Measurements from ENCODE around the gene TTLL8. TPM values are rescaled to one million over a fixed set of nuclear protein-coding genes. Genes with fewer than 3 reads are reported as not detected.

Gene TTLL8
- polyA plus RNA-seq, 1 of the 3 experiments (the other 2 are of a cell fraction), result not detected

DNA sequence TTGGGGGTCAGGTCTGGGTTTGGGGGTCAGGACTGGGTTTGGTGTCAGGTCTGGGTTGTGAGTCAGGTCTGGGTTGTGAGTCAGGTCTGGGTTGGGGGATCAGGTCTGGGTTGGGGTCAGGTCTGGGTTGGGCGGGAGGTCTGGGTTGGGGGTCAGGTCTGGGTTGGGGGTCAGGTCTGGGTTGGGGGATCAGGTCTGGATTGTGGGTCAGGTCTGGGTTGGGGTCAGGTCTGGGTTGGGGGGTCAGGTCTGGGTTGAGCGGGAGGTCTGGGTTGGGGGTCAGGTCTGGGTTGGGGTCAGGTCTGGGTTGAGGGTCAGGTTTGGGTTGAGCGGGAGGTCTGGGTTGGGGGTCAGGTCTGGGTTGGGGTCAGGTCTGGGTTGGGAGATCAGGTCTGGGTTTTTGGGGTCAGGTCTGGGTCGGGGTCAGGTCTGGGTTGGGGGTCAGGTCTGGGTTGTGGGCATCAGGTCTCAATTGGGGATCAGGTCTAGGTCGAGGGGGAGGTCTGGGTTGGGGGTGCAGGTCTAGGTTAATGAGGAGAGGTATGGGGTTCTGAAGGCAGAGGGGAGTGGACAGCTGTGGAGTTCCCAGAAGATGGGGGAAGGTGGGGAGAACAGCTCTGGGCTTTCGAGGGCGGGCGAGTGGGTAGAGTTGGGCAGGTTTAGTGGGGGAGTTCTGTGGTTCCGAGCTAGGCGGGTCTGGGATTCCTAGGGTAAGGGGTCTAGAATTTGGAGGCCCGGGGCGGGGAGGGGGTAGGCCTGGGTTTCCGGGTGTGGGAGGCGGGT, 629 bp downstream of the TTLL8 start:
- POLR2A ChIA-PET, result no interaction called here

More for the DNA sequence above, 629 bp downstream of the TTLL8 start:
- H3K27me3 ChIP-seq (ENCODE audit: insufficient read depth), result peaks cover 15% of the 10 kb centered on the region
- no peaks in the 10 kb centered on the region for H4K20me1 ChIP-seq (ENCODE audit: insufficient read depth)
- no peaks in the 10 kb centered on the region for H3K9me3 ChIP-seq
- H3K4me1 ChIP-seq (ENCODE audit: control insufficient read depth in 1 of 2, insufficient read depth in 2 of 2, low read depth in 1 of 2, low read length in 1 of 2), result no peaks in the 10 kb centered on the region; a peak in 1 of 4 replicates
- CTCF ChIA-PET, result interaction anchor here (0.7 to 1.8 kb wide), 2 partner anchors 27 to 106 kb away, joined by 3 to 8 read pairs; no protein-coding TSS in a partner anchor
- no peak overlapping the region for H3K4me2 ChIP-seq
- no peak overlapping the region for H2AFZ ChIP-seq (ENCODE audit: low read depth)
- DNase-seq, result no peak
- WGBS (ENCODE audit: low lambda C conversion rate), result 86% methylated on average over 14 of the region's 14 CpGs
- H3K9me2 ChIP-seq, result no peaks in the 10 kb centered on the region
- H3K36me3 ChIP-seq (replicated peaks in 1 of 2; ENCODE audit: control insufficient read depth in 1 of 2, insufficient read depth in 2 of 2, low read length in 1 of 2), result no peaks in the 10 kb centered on the region
- no peaks in the 10 kb centered on the region for H3F3A ChIP-seq (replicated peaks; ENCODE audit: insufficient read depth)
- no peak overlapping the region for H3K9ac ChIP-seq
- H3K27ac ChIP-seq (ENCODE audit: low read depth in 2 of 2, low read length in 1 of 2), result no peak overlapping the region
- no peaks in the 10 kb centered on the region for H3K79me2 ChIP-seq (ENCODE audit: insufficient read depth)
- TF ChIP-seq CHD2 (IDR thresholded peaks at IDR 0.05; ENCODE audit: low read length, partially characterized antibody) (no peak), RFX5 (IDR thresholded peaks at IDR 0.05; ENCODE audit: low read length) (no peak), TAF1 (IDR thresholded peaks at IDR 0.05; ENCODE audit: borderline replicate concordance, low read depth, low read length) (no peak), MEF2A (IDR thresholded peaks at IDR 0.05; ENCODE audit: borderline replicate concordance, low read depth) (no peak), POLR2AphosphoS5 (IDR thresholded peaks at IDR 0.05; ENCODE audit: low read depth, low read length) (no peak), JUND (IDR thresholded peaks at IDR 0.05) (no peak)
- TF ChIP-seq, protein P1, sequence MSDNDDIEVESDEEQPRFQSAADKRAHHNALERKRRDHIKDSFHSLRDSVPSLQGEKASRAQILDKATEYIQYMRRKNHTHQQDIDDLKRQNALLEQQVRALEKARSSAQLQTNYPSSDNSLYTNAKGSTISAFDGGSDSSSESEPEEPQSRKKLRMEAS (IDR thresholded peaks at IDR 0.05; ENCODE audit: low read depth), result no peak
- TF ChIP-seq, protein P2, sequence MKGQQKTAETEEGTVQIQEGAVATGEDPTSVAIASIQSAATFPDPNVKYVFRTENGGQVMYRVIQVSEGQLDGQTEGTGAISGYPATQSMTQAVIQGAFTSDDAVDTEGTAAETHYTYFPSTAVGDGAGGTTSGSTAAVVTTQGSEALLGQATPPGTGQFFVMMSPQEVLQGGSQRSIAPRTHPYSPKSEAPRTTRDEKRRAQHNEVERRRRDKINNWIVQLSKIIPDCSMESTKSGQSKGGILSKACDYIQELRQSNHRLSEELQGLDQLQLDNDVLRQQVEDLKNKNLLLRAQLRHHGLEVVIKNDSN (IDR thresholded peaks at IDR 0.05; ENCODE audit: borderline replicate concordance, low read depth), result no peak
- TF ChIP-seq, protein P3, sequence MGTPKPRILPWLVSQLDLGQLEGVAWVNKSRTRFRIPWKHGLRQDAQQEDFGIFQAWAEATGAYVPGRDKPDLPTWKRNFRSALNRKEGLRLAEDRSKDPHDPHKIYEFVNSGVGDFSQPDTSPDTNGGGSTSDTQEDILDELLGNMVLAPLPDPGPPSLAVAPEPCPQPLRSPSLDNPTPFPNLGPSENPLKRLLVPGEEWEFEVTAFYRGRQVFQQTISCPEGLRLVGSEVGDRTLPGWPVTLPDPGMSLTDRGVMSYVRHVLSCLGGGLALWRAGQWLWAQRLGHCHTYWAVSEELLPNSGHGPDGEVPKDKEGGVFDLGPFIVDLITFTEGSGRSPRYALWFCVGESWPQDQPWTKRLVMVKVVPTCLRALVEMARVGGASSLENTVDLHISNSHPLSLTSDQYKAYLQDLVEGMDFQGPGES (IDR thresholded peaks at IDR 0.05; ENCODE audit: low read depth, low read length), result no peak
- TF ChIP-seq, protein P4, sequence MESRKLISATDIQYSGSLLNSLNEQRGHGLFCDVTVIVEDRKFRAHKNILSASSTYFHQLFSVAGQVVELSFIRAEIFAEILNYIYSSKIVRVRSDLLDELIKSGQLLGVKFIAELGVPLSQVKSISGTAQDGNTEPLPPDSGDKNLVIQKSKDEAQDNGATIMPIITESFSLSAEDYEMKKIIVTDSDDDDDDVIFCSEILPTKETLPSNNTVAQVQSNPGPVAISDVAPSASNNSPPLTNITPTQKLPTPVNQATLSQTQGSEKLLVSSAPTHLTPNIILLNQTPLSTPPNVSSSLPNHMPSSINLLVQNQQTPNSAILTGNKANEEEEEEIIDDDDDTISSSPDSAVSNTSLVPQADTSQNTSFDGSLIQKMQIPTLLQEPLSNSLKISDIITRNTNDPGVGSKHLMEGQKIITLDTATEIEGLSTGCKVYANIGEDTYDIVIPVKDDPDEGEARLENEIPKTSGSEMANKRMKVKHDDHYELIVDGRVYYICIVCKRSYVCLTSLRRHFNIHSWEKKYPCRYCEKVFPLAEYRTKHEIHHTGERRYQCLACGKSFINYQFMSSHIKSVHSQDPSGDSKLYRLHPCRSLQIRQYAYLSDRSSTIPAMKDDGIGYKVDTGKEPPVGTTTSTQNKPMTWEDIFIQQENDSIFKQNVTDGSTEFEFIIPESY (IDR thresholded peaks at IDR 0.05; ENCODE audit: borderline replicate concordance, low read depth), result no peak
- no peak overlapping the region for H3K4me3 ChIP-seq (ENCODE audit: low read depth in 2 of 2, low read length in 1 of 2)
